Erythroblast (primary cell): ENCODE results near the gene FES.
A peak's percentile ranks its signal among the peaks of the same experiment; 100 is the strongest.

Source experiments
- GATA1 ChIP-seq: IDR thresholded peaks from 2 replicates; pipeline ENCODE4 v1.6.1; 2011; ENCODE audit warnings: low read depth, mild to moderate bottlenecking, control low read depth, low read length, moderate library complexity
- POLR2A ChIP-seq: IDR thresholded peaks from 2 replicates; pipeline ENCODE4 v1.6.1; 2011; ENCODE audit warnings: mild to moderate bottlenecking, low read length

GRCh38 chr15:90933301-90933700 is 49.0 kb downstream of the FES start:
- TF ChIP-seq POLR2A: peak; percentile 51
- no peak for TF ChIP-seq GATA1
